ENCODE measurements around the gene KAT7. TPM values are rescaled to one million over a fixed set of nuclear protein-coding genes. Genes with fewer than 3 reads are reported as not detected.

KAT7 gene
- polyA plus RNA-seq, 3 donors = 17.5 to 28.1 (median 18.1) TPM

DNA sequence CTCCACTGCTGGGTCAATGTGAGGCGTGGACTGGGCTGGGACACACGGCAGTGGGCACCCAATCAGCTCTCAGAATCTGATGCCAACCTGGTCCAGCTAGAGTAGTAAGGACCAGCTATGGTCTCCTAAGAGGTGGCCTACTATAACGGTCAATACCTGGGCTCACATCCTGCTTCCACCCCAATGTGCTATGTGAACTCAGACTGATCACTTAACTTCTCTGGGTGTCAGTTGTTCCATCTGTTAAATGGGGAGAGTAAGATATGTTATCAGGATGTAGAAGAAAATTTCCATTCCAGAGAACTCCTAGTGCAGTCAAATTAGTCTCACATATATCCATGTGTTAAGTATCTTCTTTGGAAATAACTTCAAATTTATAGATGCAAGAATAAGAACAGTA, 38.8 kb upstream of the KAT7 start:
- Mint-ChIP-seq H3K4me1 (peaks cover 65% of the 10 kb centered on the region), H3K9me3 (peaks cover 0 to 2% (median 0%) of the 10 kb centered on the region in 7 donors), H3K4me3 (no peak overlapping the region), H3K27ac (no peak overlapping the region), H3K36me3 (peaks cover 12 to 28% of the 10 kb centered on the region in 2 donors), H3K27me3 (ENCODE audit: low read depth in 3 of 3) (no peaks in the 10 kb centered on the region)
- DNase-seq = no peak
- Histone ChIP-seq H3K27me3 (ENCODE audit: control insufficient read depth in 2 of 2, insufficient read depth in 2 of 2, low read length in 2 of 2) (no peaks in the 10 kb centered on the region), H2AFZ (ENCODE audit: insufficient read depth, low read depth, low read length, poor library complexity, severe bottlenecking) (no peak overlapping the region), H3K4me2 (replicated peaks; ENCODE audit: extremely low read depth, low read length, poor library complexity, severe bottlenecking) (no peak overlapping the region), H3K9me3 (replicated peaks in 1 of 2; ENCODE audit: control insufficient read depth in 1 of 2, insufficient read depth in 1 of 2, low read length in 2 of 2) (no peaks in the 10 kb centered on the region), H3K4me1 (ENCODE audit: control insufficient read depth in 1 of 2, insufficient read depth in 2 of 2, low read length in 2 of 2) (peaks cover 35 to 44% of the 10 kb centered on the region in 2 donors), H4K20me1 (ENCODE audit: insufficient read depth, low read length) (peaks cover 19% of the 10 kb centered on the region), H3K79me2 (ENCODE audit: insufficient read depth, low read length) (peaks cover 100% of the 10 kb centered on the region), H3K36me3 (replicated peaks in 1 of 2; ENCODE audit: control insufficient read depth in 1 of 2, insufficient read depth in 2 of 2, low read length in 2 of 2) (peaks cover 2 to 13% of the 10 kb centered on the region in 2 donors), H3K4me3 (replicated peaks in 1 of 3; ENCODE audit: low read depth in 2 of 3, low read length in 3 of 3) (no peak overlapping the region), H3K27ac (ENCODE audit: low read depth in 1 of 2, low read length in 2 of 2) (peak overlapping the region in 1 of 2 donors; percentile 39), H3K9ac (ENCODE audit: insufficient read depth, low read length, poor library complexity, severe bottlenecking) (no peak overlapping the region)
- 90% methylated on average over 2 of the region's 3 CpGs for WGBS (ENCODE audit: insufficient coverage)
- TF ChIP-seq, protein P1, sequence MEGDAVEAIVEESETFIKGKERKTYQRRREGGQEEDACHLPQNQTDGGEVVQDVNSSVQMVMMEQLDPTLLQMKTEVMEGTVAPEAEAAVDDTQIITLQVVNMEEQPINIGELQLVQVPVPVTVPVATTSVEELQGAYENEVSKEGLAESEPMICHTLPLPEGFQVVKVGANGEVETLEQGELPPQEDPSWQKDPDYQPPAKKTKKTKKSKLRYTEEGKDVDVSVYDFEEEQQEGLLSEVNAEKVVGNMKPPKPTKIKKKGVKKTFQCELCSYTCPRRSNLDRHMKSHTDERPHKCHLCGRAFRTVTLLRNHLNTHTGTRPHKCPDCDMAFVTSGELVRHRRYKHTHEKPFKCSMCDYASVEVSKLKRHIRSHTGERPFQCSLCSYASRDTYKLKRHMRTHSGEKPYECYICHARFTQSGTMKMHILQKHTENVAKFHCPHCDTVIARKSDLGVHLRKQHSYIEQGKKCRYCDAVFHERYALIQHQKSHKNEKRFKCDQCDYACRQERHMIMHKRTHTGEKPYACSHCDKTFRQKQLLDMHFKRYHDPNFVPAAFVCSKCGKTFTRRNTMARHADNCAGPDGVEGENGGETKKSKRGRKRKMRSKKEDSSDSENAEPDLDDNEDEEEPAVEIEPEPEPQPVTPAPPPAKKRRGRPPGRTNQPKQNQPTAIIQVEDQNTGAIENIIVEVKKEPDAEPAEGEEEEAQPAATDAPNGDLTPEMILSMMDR (IDR thresholded peaks at IDR 0.05) = no peak
- intact Hi-C loops (cut with micrococcal nuclease) = no loop called here

DNA sequence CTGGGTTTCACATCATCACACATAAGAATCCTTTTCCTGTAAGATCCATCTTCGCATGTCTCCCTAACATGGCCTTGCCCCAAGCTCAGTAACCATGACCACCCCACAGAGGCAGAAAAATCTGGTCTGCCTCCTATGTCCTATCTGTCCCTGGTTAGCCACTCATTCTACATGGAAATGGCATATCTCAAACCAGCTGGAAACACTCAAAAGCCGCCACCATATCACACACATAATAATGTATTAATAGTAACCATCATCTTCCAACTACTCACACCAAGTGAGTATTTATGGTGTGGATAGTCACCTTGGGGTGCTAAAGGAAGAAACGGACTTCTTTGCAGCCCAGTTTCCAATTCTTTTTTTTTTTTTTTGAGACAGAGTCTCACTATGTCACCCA, 36.0 kb upstream of the KAT7 start:
- intact Hi-C loops (cut with micrococcal nuclease) = no loop called here
- peaks cover 32% of the 10 kb centered on the region for H4K20me1 ChIP-seq (ENCODE audit: insufficient read depth, low read length)
- Mint-ChIP-seq H3K27me3 (ENCODE audit: low read depth in 3 of 3) (no peaks in the 10 kb centered on the region), H3K27ac (peak overlapping the region in 2 of 7 donors; percentile 1 to 47), H3K4me1 (peaks cover 58% of the 10 kb centered on the region), H3K36me3 (peaks cover 12 to 29% of the 10 kb centered on the region in 2 donors), H3K4me3 (peak overlapping the region in 1 of 2 donors; percentile 17), H3K9me3 (no peaks in the 10 kb centered on the region)
- WGBS (ENCODE audit: insufficient coverage) = 90% methylated on average over 1 of the region's 3 CpGs
- no peak for DNase-seq
- H3K9me3 ChIP-seq (replicated peaks in 1 of 2; ENCODE audit: control insufficient read depth in 1 of 2, insufficient read depth in 1 of 2, low read length in 2 of 2) = no peaks in the 10 kb centered on the region
- H3K36me3 ChIP-seq (replicated peaks in 1 of 2; ENCODE audit: control insufficient read depth in 1 of 2, insufficient read depth in 2 of 2, low read length in 2 of 2) = peaks cover 9 to 18% of the 10 kb centered on the region in 2 donors
- no peak overlapping the region for H2AFZ ChIP-seq (ENCODE audit: insufficient read depth, low read depth, low read length, poor library complexity, severe bottlenecking)
- no peak overlapping the region for H3K27ac ChIP-seq (ENCODE audit: low read depth in 1 of 2, low read length in 2 of 2)
- H3K4me1 ChIP-seq (ENCODE audit: control insufficient read depth in 1 of 2, insufficient read depth in 2 of 2, low read length in 2 of 2) = peaks cover 13 to 18% of the 10 kb centered on the region in 2 donors
- no peak overlapping the region for H3K4me3 ChIP-seq (replicated peaks in 1 of 3; ENCODE audit: low read depth in 2 of 3, low read length in 3 of 3)
- TF ChIP-seq, protein P1 (IDR thresholded peaks at IDR 0.05) = no peak
- H3K79me2 ChIP-seq (ENCODE audit: insufficient read depth, low read length) = peaks cover 100% of the 10 kb centered on the region
- no peak overlapping the region for H3K9ac ChIP-seq (ENCODE audit: insufficient read depth, low read length, poor library complexity, severe bottlenecking)
- no peaks in the 10 kb centered on the region for H3K27me3 ChIP-seq (ENCODE audit: control insufficient read depth in 2 of 2, insufficient read depth in 2 of 2, low read length in 2 of 2)
- H3K4me2 ChIP-seq (replicated peaks; ENCODE audit: extremely low read depth, low read length, poor library complexity, severe bottlenecking) = no peak overlapping the region

All from CD14-positive monocyte (primary cell).